HepG2 (cell line): ENCODE results near the gene ATP2B2. TPM values are rescaled to one million over a fixed set of nuclear protein-coding genes. Genes with fewer than 3 reads are reported as not detected.

Experiments used
- AKAP8 ChIP-seq: sonication (generic); formaldehyde crosslinking; IDR thresholded peaks from 2 replicates; pipeline ENCODE4 v1.5.1; 2020; ENCODE audit warnings: mild to moderate bottlenecking, missing genetic modification reagents
- ARHGAP35 ChIP-seq: sonication (generic); formaldehyde crosslinking; IDR thresholded peaks from 2 replicates; pipeline ENCODE4 v1.9.0; 2022; ENCODE audit warnings: mild to moderate bottlenecking, inconsistent platforms, moderate library complexity, missing genetic modification reagents, borderline replicate concordance
- CBFB ChIP-seq: sonication (generic); formaldehyde crosslinking; IDR thresholded peaks from 2 replicates; pipeline ENCODE4 v1.4.0; 2020; ENCODE audit warnings: missing genetic modification reagents
- CENPX ChIP-seq: sonication (generic); formaldehyde crosslinking; IDR thresholded peaks from 2 replicates; pipeline ENCODE4 v1.9.0; 2021; ENCODE audit warnings: mild to moderate bottlenecking, missing genetic modification reagents, moderate library complexity
- GTF2F1 ChIP-seq: fragments of 150-350 bp; IDR thresholded peaks from 2 replicates; pipeline ENCODE4 v1.6.1; 2014; ENCODE audit warnings: low read length
- HES4 ChIP-seq: sonication (generic); formaldehyde crosslinking; IDR thresholded peaks from 2 replicates; pipeline ENCODE4 v1.9.0; 2021; ENCODE audit warnings: mild to moderate bottlenecking, missing genetic modification reagents, borderline replicate concordance
- JUNB ChIP-seq: sonication (generic); formaldehyde crosslinking; IDR thresholded peaks from 2 replicates; pipeline ENCODE4 v1.8.0; 2022; ENCODE audit warnings: missing genetic modification reagents, mild to moderate bottlenecking, borderline replicate concordance
- MAFF ChIP-seq: IDR thresholded peaks from 2 replicates; pipeline ENCODE4 v1.6.1; 2011; ENCODE audit warnings: low read depth, low read length, improper control_type of control experiment
- TBX3 ChIP-seq: fragments of 450-650 bp; IDR thresholded peaks from 2 replicates; pipeline ENCODE4 v1.6.1; 2017; ENCODE audit warnings: antibody characterized with exemption, mild to moderate bottlenecking, inconsistent platforms, borderline replicate concordance
- ZBTB20 ChIP-seq: sonication (generic); formaldehyde crosslinking; IDR thresholded peaks from 2 replicates; pipeline ENCODE4 v1.8.1; 2023; ENCODE audit warnings: missing genetic modification reagents, low read depth, mild to moderate bottlenecking, borderline replicate concordance
- ZFP62 ChIP-seq: sonication (generic); formaldehyde crosslinking; IDR thresholded peaks from 2 replicates; pipeline ENCODE4 v1.4.0; 2020; ENCODE audit warnings: missing genetic modification reagents
- ZNF3 ChIP-seq: IDR thresholded peaks from 2 replicates; pipeline ENCODE4 v1.7.0; 2017; ENCODE audit warnings: inconsistent platforms
- ZNF652 ChIP-seq: IDR thresholded peaks from 2 replicates; pipeline ENCODE4 v1.6.1; 2016; ENCODE audit warnings: low read depth, borderline replicate concordance
- polyA plus RNA-seq, 8 experiments: library from polyadenylated mRNA; depleted of rRNA in 3 of 8; stranded (reverse) in 7 of 8; unstranded in 1 of 8; fragments of >200 nt; fragmentation: Illumina TruSeq in 4 of 8; extraction: Trizol in 4 of 8; gene quantifications; 2 replicates each; pipeline versions ENCODE4 v1.2.1 to v1.2.3, GENCODE V29; 2011 to 2016; ENCODE audit warnings: low read depth in 4 of 8, missing spikeins in 1 of 8, mixed read lengths in 1 of 8; ENCODE audit not compliant: insufficient read depth in 1 of 8
- total RNA-seq, 5 experiments: library from RNA; depleted of rRNA; stranded (reverse); fragments of >200 nt; fragmentation: Illumina TruSeq; extraction: Trizol; gene quantifications; 2 replicates each; pipeline ENCODE4 v1.2.3, GENCODE V29; 2016; ENCODE audit warnings: low read depth in 1 of 5
- TF ChIP-seq, protein P1 (sequence below): sonication (generic); formaldehyde crosslinking; IDR thresholded peaks from 2 replicates; pipeline ENCODE4 v1.5.1; 2020; ENCODE audit warnings: missing genetic modification reagents, mild to moderate bottlenecking, borderline replicate concordance
- TF ChIP-seq, protein P2 (sequence below): sonication (generic); formaldehyde crosslinking; IDR thresholded peaks from 2 replicates; pipeline ENCODE4 v1.8.1; 2022; ENCODE audit warnings: low read depth, mild to moderate bottlenecking, missing genetic modification reagents
- TF ChIP-seq, protein P3 (sequence below): sonication (generic); formaldehyde crosslinking; IDR thresholded peaks from 2 replicates; pipeline ENCODE4 v1.4.0; 2020; ENCODE audit warnings: missing genetic modification reagents
- TF ChIP-seq, protein P4 (sequence below), 2 experiments: fragments of 450-650 bp in 1 of 2; sonication (generic) in 1 of 2; formaldehyde crosslinking; IDR thresholded peaks; 2 replicates each; pipeline versions ENCODE4 v1.5.0 to v1.8.0; 2020 to 2022; ENCODE audit warnings: mild to moderate bottlenecking in 1 of 2, missing genetic modification reagents in 1 of 2

The ATP2B2 gene
- total and polyA plus RNA-seq, 2 of the 13 experiments (the other 11 are each of a cell fraction or from before 2014, with no cell fraction given) = 1.5 to 2.3 TPM

DNA sequence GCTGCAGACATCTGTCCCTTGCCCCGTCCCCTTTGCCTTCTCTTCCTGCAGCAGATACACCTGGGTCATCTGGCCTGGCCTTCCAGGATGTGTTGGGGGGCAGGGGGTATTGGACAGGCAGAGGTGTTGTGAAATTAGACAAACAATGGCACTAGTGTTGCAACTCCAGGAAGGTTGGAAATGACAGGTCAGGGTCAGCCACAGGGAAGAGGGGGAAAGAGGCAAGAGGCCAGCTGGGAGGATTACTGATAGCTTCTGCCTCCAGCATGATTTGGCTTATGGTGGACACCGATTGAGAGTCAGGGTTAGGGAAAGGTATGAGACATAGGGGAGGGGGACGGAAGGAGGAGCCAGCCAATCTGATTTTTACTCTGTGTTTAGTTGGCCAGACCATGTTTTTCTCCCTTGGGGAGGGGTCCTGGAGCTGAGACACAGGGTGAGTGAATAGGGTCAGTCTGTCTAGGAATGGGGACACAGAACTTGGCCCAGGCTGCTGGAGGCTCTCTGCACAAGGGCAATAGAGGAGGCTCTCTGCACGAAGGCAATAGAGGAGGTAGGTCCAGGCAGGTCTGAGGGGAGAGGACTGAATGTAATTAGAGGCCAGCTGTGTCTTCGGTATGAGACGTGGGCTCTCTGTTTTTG, 3.4 kb upstream of the ATP2B2 start (continued):
- TF ChIP-seq, protein P1, sequence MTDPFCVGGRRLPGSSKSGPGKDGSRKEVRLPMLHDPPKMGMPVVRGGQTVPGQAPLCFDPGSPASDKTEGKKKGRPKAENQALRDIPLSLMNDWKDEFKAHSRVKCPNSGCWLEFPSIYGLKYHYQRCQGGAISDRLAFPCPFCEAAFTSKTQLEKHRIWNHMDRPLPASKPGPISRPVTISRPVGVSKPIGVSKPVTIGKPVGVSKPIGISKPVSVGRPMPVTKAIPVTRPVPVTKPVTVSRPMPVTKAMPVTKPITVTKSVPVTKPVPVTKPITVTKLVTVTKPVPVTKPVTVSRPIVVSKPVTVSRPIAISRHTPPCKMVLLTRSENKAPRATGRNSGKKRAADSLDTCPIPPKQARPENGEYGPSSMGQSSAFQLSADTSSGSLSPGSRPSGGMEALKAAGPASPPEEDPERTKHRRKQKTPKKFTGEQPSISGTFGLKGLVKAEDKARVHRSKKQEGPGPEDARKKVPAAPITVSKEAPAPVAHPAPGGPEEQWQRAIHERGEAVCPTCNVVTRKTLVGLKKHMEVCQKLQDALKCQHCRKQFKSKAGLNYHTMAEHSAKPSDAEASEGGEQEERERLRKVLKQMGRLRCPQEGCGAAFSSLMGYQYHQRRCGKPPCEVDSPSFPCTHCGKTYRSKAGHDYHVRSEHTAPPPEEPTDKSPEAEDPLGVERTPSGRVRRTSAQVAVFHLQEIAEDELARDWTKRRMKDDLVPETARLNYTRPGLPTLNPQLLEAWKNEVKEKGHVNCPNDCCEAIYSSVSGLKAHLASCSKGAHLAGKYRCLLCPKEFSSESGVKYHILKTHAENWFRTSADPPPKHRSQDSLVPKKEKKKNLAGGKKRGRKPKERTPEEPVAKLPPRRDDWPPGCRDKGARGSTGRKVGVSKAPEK (CRISPR knock-in tag) = peak; percentile 79; the same call in 1 of the 2 replicates
- TF ChIP-seq JUNB (CRISPR knock-in tag) (no peak), ARHGAP35 (CRISPR knock-in tag) (no peak), MAFF (0 out of 2 replicates have a peak, but pooled peaks have one; percentile 14), GTF2F1 (no peak), ZFP62 (CRISPR knock-in tag) (no peak), TBX3 (no peak), AKAP8 (CRISPR knock-in tag) (peak; percentile 84; the same call in 1 of the 2 replicates), ZNF652 (CRISPR knock-in tag) (0 out of 2 replicates have a peak, but pooled peaks have one; percentile 58), ZBTB20 (CRISPR knock-in tag) (peak; percentile 85), CENPX (no peak), ZNF3 (CRISPR knock-in tag) (no peak; the same call in 1 of the 2 replicates), CBFB (peak; percentile 77; the same call in 1 of the 2 replicates), HES4 (peak; percentile 55; the same call in 1 of the 2 replicates)
- TF ChIP-seq, protein P2, sequence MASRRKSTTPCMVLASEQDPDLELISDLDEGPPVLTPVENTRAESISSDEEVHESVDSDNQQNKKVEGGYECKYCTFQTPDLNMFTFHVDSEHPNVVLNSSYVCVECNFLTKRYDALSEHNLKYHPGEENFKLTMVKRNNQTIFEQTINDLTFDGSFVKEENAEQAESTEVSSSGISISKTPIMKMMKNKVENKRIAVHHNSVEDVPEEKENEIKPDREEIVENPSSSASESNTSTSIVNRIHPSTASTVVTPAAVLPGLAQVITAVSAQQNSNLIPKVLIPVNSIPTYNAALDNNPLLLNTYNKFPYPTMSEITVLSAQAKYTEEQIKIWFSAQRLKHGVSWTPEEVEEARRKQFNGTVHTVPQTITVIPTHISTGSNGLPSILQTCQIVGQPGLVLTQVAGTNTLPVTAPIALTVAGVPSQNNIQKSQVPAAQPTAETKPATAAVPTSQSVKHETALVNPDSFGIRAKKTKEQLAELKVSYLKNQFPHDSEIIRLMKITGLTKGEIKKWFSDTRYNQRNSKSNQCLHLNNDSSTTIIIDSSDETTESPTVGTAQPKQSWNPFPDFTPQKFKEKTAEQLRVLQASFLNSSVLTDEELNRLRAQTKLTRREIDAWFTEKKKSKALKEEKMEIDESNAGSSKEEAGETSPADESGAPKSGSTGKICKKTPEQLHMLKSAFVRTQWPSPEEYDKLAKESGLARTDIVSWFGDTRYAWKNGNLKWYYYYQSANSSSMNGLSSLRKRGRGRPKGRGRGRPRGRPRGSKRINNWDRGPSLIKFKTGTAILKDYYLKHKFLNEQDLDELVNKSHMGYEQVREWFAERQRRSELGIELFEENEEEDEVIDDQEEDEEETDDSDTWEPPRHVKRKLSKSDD (CRISPR knock-in tag) = peak; percentile 84
- TF ChIP-seq, protein P3, sequence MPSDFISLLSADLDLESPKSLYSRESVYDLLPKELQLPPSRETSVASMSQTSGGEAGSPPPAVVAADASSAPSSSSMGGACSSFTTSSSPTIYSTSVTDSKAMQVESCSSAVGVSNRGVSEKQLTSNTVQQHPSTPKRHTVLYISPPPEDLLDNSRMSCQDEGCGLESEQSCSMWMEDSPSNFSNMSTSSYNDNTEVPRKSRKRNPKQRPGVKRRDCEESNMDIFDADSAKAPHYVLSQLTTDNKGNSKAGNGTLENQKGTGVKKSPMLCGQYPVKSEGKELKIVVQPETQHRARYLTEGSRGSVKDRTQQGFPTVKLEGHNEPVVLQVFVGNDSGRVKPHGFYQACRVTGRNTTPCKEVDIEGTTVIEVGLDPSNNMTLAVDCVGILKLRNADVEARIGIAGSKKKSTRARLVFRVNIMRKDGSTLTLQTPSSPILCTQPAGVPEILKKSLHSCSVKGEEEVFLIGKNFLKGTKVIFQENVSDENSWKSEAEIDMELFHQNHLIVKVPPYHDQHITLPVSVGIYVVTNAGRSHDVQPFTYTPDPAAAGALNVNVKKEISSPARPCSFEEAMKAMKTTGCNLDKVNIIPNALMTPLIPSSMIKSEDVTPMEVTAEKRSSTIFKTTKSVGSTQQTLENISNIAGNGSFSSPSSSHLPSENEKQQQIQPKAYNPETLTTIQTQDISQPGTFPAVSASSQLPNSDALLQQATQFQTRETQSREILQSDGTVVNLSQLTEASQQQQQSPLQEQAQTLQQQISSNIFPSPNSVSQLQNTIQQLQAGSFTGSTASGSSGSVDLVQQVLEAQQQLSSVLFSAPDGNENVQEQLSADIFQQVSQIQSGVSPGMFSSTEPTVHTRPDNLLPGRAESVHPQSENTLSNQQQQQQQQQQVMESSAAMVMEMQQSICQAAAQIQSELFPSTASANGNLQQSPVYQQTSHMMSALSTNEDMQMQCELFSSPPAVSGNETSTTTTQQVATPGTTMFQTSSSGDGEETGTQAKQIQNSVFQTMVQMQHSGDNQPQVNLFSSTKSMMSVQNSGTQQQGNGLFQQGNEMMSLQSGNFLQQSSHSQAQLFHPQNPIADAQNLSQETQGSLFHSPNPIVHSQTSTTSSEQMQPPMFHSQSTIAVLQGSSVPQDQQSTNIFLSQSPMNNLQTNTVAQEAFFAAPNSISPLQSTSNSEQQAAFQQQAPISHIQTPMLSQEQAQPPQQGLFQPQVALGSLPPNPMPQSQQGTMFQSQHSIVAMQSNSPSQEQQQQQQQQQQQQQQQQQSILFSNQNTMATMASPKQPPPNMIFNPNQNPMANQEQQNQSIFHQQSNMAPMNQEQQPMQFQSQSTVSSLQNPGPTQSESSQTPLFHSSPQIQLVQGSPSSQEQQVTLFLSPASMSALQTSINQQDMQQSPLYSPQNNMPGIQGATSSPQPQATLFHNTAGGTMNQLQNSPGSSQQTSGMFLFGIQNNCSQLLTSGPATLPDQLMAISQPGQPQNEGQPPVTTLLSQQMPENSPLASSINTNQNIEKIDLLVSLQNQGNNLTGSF (CRISPR knock-in tag) = no peak
- TF ChIP-seq, protein P4, sequence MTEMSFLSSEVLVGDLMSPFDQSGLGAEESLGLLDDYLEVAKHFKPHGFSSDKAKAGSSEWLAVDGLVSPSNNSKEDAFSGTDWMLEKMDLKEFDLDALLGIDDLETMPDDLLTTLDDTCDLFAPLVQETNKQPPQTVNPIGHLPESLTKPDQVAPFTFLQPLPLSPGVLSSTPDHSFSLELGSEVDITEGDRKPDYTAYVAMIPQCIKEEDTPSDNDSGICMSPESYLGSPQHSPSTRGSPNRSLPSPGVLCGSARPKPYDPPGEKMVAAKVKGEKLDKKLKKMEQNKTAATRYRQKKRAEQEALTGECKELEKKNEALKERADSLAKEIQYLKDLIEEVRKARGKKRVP (CRISPR knock-in tag; IDR thresholded peaks at IDR 0.05) = peak in 1 of 2 experiments; percentile 84; a peak in 2 of 4 replicates
